ENCODE data around the gene CIAO2B.

- TF ChIP-seq CTCF (IDR thresholded peaks at IDR 0.05; ENCODE audit: low read depth, low read length, missing input control) (no peak), JUND (IDR thresholded peaks at IDR 0.05) (no peak), REST (IDR thresholded peaks at IDR 0.05) (no peak), MAX (IDR thresholded peaks at IDR 0.05) (no peak), GABPA (IDR thresholded peaks at IDR 0.05 in 1 of 2, conservative IDR thresholded peaks at IDR 0.05 in 1 of 2) (no peak), ATF3 (IDR thresholded peaks at IDR 0.05) (no peak), RXRA (IDR thresholded peaks at IDR 0.05) (peak in 1 of 2 donors; percentile 18)
Observed at GRCh38 chr16:66891360-66891759, 42.8 kb downstream of the CIAO2B start.

Data from liver (tissue), 3 donors.